ENCODE data around the gene ODAD4. TPM values are rescaled to one million over a fixed set of nuclear protein-coding genes. Genes with fewer than 3 reads are reported as not detected.

The ODAD4 gene
- total and polyA plus RNA-seq, 2 of the 8 experiments (the other 6 are each of a cell fraction or from before 2014, with no cell fraction given), result 0.48 to 1.3 TPM

DNA sequence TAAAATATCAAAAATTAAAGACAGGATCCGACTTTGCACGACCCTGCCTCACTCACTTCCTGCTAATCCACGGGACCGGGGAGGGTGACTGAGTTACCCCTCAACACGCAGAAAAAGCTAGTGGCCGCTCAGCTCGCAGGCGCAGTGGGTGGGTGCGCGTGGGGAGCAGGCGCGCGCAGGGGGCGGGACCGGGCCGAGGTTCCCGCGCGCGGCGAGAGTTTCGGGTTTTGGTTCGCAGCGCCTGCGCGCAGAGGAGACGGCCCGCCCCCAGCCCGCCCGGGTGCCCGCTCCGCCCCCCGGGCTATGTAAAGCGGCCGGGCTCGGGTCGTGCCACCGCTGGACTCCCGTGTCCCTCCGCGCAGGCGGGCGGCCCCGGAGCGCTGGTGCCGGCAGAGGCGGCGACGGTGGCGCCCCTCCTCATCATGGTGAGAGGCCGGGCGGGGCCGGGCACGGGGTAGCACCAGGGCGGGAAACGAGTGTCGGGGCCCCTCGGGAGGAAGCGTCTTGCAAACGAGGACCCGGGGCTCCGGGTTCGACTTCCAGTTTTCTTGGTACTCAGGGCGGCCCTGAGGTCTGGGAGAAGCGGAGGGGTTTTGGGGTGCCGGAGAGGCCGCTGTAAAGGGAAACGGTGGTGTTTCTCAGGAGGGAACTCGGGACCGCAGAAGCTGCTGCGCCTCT lies 36.2 kb downstream of the ODAD4 start, which contains the start of gene CNP (continued):
- TF ChIP-seq RNF2 (IDR thresholded peaks at IDR 0.05; ENCODE audit: borderline replicate concordance, low read depth, low read length, missing control alignments, poor library complexity, severe bottlenecking) (no peak), BRCA1 (IDR thresholded peaks at IDR 0.05; ENCODE audit: low read depth, low read length) (peak; percentile 85), SP1 (IDR thresholded peaks at IDR 0.05; ENCODE audit: low read depth, low read length) (no peak), RAD21 (IDR thresholded peaks at IDR 0.05 in 1 of 2, conservative IDR thresholded peaks at IDR 0.05 in 1 of 2; ENCODE audit: low read depth in 2 of 2, low read length in 2 of 2) (no peak), HDAC6 (IDR thresholded peaks at IDR 0.05; ENCODE audit: low read depth, low read length) (no peak), KDM4A (IDR thresholded peaks at IDR 0.05; ENCODE audit: low read depth, low read length, severe bottlenecking) (peak; percentile 67), CHD1 (IDR thresholded peaks at IDR 0.05; ENCODE audit: low read depth, low read length) (no peak), BACH1 (IDR thresholded peaks at IDR 0.05; ENCODE audit: low read length) (peak; percentile 61; the same call in 1 of the 2 replicates), CEBPB (IDR thresholded peaks at IDR 0.05; ENCODE audit: low read depth, low read length) (no peak), SP2 (IDR thresholded peaks at IDR 0.05; ENCODE audit: low read length) (no peak), CHD2 (IDR thresholded peaks at IDR 0.05; ENCODE audit: low read length) (peak; percentile 94), CBX5 (IDR thresholded peaks at IDR 0.05; ENCODE audit: low read depth, low read length) (no peak), EGR1 (IDR thresholded peaks at IDR 0.05; ENCODE audit: borderline replicate concordance, low read depth, low read length) (no peak; the same call in 1 of the 2 replicates), KDM5A (IDR thresholded peaks at IDR 0.05; ENCODE audit: low read length) (no peak), SIRT6 (IDR thresholded peaks at IDR 0.05; ENCODE audit: low read length) (no peak), EP300 (IDR thresholded peaks at IDR 0.05; ENCODE audit: borderline replicate concordance in 1 of 2, low read depth in 2 of 2, low read length in 2 of 2) (0 out of 3 replicates have a peak, but pooled peaks of 1 of the 2 experiments have one; percentile 7), NRF1 (IDR thresholded peaks at IDR 0.05; ENCODE audit: low read depth, low read length) (peak; percentile 57), RXRA (IDR thresholded peaks at IDR 0.05; ENCODE audit: insufficient read depth, low read depth, low read length) (no peak), TAF1 (IDR thresholded peaks at IDR 0.05; ENCODE audit: low read depth, low read length) (peak; percentile 72), SRF (IDR thresholded peaks at IDR 0.05; ENCODE audit: low read depth, low read length) (no peak), JUN (IDR thresholded peaks at IDR 0.05; ENCODE audit: low read depth, low read length) (no peak), MAFK (IDR thresholded peaks at IDR 0.05; ENCODE audit: low read depth, low read length) (no peak), CTBP2 (IDR thresholded peaks at IDR 0.05; ENCODE audit: borderline replicate concordance, insufficient read depth, insufficient read length, low read length) (no peak), SUZ12 (IDR thresholded peaks at IDR 0.05; ENCODE audit: low read length) (no peak)
- TF ChIP-seq, protein P1, sequence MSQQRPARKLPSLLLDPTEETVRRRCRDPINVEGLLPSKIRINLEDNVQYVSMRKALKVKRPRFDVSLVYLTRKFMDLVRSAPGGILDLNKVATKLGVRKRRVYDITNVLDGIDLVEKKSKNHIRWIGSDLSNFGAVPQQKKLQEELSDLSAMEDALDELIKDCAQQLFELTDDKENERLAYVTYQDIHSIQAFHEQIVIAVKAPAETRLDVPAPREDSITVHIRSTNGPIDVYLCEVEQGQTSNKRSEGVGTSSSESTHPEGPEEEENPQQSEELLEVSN (IDR thresholded peaks at IDR 0.05), result peak; percentile 91

Data from H1 (cell line).